KG1 (cell line): ENCODE data around the gene RHBDD3.

Source experiments
- DNase-seq: peaks from one replicate; lab custom pipeline; 2025; lab: John Stamatoyannopoulos, UW

RHBDD3 gene

GRCh38 chr22:29267858-29268510 lies at the start of gene RHBDD3, which contains the start of gene EWSR1:
Gene RHBDD3, minus strand, starts transcription at chr22:29267981. Its CDS starts 2,355 bp downstream, at chr22:29265626.
Gene EWSR1, plus strand, starts transcription at chr22:29268268. Its CDS starts 69 bp downstream, at chr22:29268337.
- peak; percentile 96 for DNase-seq

- no peak for DNase-seq
Measured at GRCh38 chr22:29316141-29316828, 48.5 kb upstream of the RHBDD3 start.

DNA sequence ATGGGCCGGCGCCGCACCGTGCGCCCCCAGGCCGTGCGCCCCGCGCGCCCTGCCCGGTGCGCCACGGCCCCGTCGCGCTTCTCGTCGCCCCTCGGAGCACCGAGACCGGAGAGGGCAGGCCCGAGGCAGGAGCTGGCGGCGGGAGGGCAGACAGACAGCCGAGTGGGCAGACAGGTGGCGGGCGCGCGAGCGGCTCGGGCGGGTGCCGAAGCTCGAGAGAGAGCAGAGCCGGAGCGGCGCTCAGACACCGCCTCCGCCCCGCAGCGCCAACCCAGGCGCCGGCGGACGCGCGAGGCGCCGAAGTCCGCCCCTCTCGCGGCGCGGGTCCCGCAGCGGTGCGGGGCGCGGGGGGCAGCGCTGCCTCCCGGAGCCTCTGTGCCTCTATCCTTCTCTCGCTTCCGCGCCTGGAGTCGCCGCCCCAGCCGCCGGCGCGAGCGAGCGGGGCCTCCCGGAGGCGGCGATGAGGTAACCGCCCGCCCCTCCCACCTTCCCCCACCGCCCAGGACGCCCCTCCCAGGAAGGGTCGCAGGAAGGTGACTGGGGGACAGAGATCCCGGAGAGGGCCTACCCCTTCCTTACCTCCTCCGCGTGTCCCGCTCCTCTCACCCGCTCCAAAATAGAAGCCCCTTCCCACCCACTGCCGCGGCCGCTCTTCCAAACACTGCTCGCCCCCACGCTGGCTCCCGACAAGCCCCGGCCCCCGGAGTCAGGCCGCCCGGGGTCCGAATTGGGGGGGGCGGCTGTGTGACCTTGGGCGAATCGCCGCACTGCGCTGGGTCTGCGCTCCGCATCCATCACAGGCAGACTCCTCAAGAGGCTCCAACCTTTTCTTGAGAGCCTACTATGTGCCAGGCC lies 47.7 kb upstream of the RHBDD3 start, which contains the start of gene RASL10A:
TSS of gene RASL10A (minus strand) at position 412 of the 855 bp plus-strand sequence. CDS start 451 bp downstream, outside the sequence.
- DNase-seq, result no peak

DNA sequence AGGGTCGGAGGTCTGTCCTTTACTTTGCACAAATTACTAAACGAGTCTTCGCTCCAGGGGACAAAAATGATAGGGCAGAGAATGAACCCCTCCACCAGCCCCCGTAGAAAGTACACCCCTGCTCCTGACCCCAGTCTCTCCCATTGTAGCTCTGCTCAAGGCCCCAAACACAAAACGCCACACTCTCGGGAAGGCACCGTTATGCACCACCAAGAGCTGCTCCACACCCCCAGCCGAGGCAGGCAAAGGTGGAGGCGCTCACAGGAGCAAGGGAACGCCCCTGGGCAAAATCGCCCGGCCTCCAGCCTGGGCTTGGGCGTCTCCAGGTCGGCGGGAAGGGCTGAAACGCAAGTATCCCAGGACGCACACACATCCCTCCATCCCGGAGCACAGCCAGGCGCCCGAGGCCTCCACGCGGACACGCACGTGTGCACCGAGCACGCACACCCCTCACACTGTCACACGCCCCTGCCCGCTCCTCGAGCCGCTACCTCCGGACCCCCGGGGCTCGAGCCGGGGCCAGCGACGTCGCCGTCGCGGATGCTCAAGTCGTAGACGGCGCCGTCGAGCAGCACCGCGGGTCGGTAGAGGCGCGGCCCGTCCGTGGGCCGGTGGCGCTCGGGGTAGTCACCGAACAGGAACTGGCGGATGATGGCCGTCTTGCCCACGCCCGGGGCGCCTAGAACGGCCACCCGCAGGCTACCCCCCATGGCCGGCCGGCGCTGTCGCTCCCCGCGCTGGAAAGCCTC lies 46.9 kb upstream of the RHBDD3 start:
- no peak for DNase-seq

DNA sequence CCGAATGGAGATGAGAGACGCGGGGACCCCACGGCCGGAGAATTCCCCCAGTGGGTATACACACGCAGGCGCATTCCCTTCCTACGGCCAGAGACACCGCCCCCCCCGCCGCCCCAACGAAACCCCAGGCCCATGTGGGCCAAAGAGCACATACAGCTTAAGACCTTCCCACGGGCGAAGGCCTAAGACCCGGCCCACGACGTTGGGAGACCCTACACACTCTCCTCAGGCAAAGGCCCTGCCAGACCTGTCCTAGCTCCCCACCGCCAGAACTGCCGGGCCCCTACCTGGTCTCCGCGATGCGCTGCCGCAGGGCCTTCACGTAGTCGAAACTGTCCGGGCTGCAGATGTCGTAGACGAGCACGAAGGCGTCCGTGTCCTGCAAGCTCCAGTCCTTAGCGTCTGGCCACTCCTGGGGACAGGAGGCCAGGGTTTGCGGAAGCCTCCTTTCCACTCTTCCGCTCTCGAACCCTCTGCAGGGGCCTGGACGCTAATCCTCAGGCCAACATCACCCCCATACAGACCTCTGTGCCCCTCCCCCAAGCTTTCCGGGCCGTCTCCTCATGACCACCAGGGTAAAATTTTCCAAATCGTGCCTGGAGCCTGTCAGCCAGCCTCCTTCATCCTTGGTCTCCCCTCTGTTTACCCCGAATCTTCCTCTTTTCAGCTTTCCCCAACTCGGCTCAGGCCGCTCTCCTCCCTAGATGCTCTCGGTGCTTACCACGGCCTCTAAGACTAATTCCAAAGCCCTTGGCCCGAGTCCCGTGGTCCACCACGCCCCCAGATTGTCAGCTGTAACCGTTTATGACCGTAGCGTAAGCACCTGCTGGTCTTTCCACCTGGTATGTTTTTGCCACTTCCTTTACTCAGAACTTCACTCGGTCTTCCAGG lies 46.0 kb upstream of the RHBDD3 start:
- DNase-seq, result no peak

DNA sequence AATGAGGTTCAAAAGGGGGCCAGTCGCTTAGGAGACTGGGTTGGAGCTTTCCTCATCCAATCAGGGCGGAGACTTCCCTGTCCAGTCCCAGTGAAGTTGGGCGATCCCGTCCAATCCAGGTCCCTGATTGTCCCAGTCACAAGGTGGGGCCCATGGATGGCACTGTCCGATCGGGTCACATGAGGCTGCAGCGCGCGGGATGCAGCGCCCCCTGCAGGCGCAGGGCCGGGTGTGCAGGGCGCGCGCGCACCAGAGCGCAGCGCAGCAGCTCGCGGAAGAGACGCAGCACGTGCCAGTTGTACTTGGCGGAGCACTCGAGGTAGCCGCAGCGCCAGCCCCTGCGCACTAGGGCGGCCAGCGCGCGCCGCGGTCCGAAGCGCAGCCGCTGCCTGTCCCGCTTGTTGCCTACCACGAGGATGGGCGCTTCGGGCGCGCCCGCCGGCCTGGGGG lies 45.4 kb upstream of the RHBDD3 start:
- no peak for DNase-seq

DNA sequence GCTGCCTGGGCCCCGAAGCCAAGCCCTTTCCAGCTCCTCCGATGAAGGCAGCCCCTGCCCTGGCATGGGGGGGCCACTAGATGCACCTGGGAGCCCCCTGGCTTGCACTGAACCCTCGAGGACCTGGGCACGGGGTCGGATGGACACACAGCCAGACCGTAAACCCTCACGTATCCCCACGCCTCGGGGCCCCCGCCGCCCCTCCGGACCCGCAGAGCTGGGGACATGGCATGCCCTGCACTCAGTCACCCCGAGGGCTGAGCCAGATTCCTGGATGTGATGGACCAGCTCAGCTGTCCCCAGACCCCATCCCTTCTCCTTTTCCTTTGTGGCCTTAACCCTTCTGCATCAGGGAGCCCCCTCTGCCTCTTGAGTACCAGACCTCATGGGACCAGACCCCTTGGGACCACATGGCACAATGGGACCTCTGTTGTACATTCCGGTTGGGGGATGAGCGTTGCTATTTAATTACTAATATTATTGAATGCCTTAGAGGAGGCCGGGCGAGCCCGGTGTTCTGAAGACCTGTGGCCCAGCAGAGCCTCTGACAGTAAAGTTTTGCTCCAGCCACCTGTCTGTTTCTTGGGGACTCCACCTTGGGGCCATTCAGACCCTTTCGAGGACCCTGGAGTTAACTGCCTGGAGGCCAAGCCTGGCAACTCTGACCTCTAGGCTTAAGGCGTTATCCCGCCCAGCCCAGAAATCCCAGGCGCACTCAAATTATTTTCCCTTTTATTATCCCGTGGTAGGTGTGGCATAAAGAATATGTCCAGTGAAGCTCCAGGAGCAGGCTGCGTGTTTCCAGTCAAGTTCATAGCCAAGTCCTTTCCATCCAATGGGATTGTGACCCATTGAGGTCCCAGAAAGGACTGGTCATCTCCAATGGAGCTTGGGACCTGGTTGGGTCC lies 44.7 kb upstream of the RHBDD3 start:
- no peak for DNase-seq

DNA sequence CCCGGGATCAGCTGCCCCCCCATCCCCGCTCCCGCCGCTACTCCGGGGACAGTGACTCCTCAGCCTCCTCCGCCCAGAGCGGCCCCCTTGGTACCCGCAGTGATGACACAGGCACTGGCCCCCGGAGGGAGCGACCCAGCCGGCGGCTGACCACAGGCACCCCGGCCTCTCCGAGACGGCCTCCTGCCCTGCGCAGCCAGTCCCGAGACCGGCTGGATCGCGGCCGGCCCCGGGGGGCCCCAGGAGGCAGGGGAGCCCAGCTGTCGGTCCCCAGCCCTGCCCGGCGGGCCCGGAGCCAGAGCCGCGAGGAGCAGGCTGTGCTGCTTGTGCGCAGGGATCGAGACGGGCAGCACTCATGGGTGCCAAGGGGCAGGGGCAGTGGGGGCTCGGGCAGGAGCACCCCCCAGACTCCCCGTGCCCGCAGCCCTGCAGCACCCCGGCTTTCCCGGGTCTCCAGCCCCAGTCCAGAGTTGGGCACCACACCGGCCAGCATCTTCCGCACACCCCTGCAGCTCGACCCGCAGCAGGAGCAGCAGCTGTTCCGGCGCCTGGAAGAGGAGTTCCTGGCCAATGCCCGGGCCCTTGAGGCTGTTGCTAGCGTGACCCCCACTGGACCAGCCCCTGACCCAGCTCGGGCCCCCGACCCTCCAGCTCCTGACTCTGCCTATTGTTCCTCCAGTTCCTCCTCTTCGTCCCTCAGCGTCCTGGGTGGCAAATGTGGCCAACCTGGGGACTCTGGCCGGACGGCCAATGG lies 43.9 kb upstream of the RHBDD3 start:
- DNase-seq, result no peak

GRCh38 chr22:29310863-29311339 lies 43.1 kb upstream of the RHBDD3 start:
- DNase-seq, result no peak

GRCh38 chr22:29310065-29310862 lies 42.5 kb upstream of the RHBDD3 start:
- DNase-seq, result no peak

DNA sequence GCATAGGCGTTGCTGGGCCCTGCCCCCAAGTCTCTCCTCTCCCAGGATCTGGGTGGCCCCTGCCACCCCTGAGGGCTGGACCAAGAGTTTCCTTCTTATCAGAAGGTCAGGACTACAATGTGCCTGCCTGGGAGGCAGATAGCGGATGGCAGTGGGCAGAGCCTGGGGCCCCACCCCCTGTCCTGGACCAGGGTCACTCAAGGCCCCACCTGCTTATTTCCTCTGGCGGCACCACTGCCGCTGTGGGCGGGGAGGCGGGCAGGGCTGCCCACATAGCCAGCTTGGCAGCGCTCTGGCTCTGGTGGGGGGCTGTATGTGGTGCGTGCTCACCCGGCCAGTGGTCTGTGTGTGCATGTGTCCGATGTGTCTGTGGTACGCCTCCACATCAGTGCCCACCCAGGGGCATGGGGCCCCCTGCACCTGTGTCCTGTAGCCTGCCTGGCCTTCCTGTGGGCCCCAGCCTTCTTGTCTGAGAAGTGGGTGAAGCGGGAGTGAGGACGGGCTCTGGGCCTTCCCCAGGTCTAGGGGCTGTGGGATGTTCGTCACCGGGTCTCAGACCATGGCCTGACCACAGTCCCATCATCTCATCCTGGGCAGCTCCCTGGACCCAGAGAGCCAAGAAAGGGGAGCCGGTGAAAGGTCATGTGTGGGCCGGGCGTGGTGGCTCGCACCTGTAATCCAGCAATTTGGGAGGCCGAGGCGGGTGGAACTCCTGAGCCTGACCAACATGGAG lies 41.7 kb upstream of the RHBDD3 start:
- no peak for DNase-seq

GRCh38 chr22:29308791-29309262 lies 41.0 kb upstream of the RHBDD3 start:
- no peak for DNase-seq

DNA sequence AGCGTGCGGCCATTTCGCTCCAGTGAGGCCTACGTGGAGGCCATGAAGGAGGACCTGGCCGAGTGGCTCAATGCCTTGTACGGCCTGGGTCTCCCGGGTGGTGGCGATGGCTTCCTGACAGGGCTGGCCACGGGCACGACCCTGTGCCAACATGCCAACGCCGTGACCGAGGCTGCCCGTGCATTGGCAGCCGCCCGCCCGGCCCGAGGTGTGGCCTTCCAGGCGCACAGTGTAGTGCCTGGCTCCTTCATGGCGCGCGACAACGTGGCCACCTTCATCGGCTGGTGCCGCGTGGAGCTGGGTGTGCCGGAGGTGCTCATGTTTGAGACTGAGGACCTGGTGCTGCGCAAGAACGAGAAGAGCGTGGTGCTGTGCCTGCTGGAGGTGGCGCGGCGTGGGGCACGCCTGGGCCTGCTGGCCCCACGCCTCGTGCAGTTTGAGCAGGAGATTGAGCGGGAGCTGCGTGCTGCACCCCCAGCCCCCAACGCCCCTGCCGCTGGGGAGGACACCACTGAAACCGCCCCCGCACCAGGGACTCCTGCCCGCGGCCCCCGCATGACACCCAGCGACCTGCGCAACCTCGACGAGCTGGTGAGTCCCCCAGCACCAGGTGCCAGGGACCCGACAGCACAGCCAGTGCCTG lies 40.5 kb upstream of the RHBDD3 start:
- DNase-seq, result no peak

- DNase-seq, result no peak
Measured at GRCh38 chr22:29307596-29308147, 39.9 kb upstream of the RHBDD3 start.

- no peak for DNase-seq
Measured at GRCh38 chr22:29306835-29307595, 39.2 kb upstream of the RHBDD3 start.
